ENCODE measurements around the gene PRKCB. TPM values are rescaled to one million over a fixed set of nuclear protein-coding genes. Genes with fewer than 3 reads are reported as not detected.

The PRKCB gene
- total and polyA plus RNA-seq, 2 experiments from 2014 or later: 3.7 to 16.4 TPM

GRCh38 chr16:24125214-24125613 is 289.4 kb downstream of the PRKCB start:
- DNase-seq (ENCODE audit: low spot score) (peak; percentile 32), ATAC-seq (peak; percentile 79)
- H4K20me1 ChIP-seq (replicated peaks; ENCODE audit: insufficient read depth): no peaks in the 10 kb centered on the region
- H3K9me3 Mint-ChIP-seq: no peaks in the 10 kb centered on the region
- peak overlapping the region; percentile 9 for H3K27ac Mint-ChIP-seq
- peaks cover 6% of the 10 kb centered on the region; the same call in 1 of the 2 replicates for H3K9me2 ChIP-seq (ENCODE audit: insufficient read depth)
- peaks cover 23% of the 10 kb centered on the region for H3K4me1 Mint-ChIP-seq
- peak overlapping the region; percentile 84 for H2AFZ ChIP-seq
- H3K36me3 Mint-ChIP-seq (ENCODE audit: low read depth): no peaks in the 10 kb centered on the region
- H3K4me1 ChIP-seq (ENCODE audit: insufficient read depth): peaks cover 13% of the 10 kb centered on the region
- no peak overlapping the region for H3K4me3 Mint-ChIP-seq
- H3K4me3 ChIP-seq: no peak overlapping the region
- H3K4me2 ChIP-seq: peak overlapping the region; percentile 66
- peaks cover 4% of the 10 kb centered on the region for H3K27me3 Mint-ChIP-seq (ENCODE audit: insufficient read depth, low read depth, poor library complexity)
- no peaks in the 10 kb centered on the region for H3F3A ChIP-seq (replicated peaks; ENCODE audit: low read depth)
- TF ChIP-seq ETS1 (IDR thresholded peaks at IDR 0.05) (no peak), EZH2 (IDR thresholded peaks at IDR 0.05; ENCODE audit: low read depth, unreplicated experiment) (no peak), POLR2AphosphoS5 (IDR thresholded peaks at IDR 0.05; ENCODE audit: low read depth) (no peak), JUNB (IDR thresholded peaks at IDR 0.05; ENCODE audit: unreplicated experiment) (no peak), ZNF331 (CRISPR knock-in tag; IDR thresholded peaks at IDR 0.05; ENCODE audit: low read depth) (no peak), REST (IDR thresholded peaks at IDR 0.05; ENCODE audit: unreplicated experiment) (no peak), CTCF (conservative IDR thresholded peaks at IDR 0.05; ENCODE audit: low read depth in 2 of 2) (no peak), CREB1 (CRISPR knock-in tag; IDR thresholded peaks at IDR 0.05; ENCODE audit: low read depth) (no peak), NANOG (IDR thresholded peaks at IDR 0.05; ENCODE audit: borderline replicate concordance) (no peak), ZNF462 (CRISPR knock-in tag; IDR thresholded peaks at IDR 0.05) (no peak), ZNF114 (CRISPR knock-in tag; IDR thresholded peaks at IDR 0.05) (no peak)
- H3K27ac ChIP-seq (ENCODE audit: low read depth): peak overlapping the region; percentile 80
- no peaks in the 10 kb centered on the region for H3K79me2 ChIP-seq (replicated peaks; ENCODE audit: insufficient read depth)
- H3K36me3 ChIP-seq (ENCODE audit: insufficient read depth): no peaks in the 10 kb centered on the region
- no peaks in the 10 kb centered on the region for H3K27me3 ChIP-seq (ENCODE audit: insufficient read depth)
